Measurements from ENCODE around the gene RHCE. TPM values are rescaled to one million over a fixed set of nuclear protein-coding genes. Genes with fewer than 3 reads are reported as not detected.
"Not testable (repeated sequence)": the region's sequence is repeated elsewhere in the genome, so short reads cannot be mapped to it uniquely, and the experiment has no call there.

Gene RHCE
- total and polyA plus RNA-seq, 2 donors (not counting 1 experiment from before 2014, with no cell fraction given) = 0.50 to 1.2 TPM

DNA sequence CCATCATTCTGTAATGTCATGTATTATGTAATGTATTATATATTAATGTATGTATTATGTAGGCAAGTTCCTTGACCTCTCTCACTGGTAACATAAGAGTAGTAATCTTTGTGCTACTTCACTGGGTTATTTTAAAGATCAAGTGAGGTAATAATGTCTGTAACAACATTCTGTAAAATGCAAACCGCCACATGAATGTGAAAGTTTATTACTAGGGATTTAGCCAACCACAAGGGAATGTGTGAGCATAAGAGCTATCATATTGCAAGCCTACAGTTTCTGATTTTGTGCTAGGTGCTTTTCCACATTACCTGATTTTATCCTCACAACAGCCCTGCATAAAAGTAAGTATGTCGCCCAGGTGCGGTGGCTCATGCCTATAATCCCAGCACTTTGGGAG lies 96.2 kb downstream of the RHCE start:
- H4K20me1 ChIP-seq (ENCODE audit: control insufficient read depth, extremely low read depth, insufficient read depth, low read length); H3K27ac ChIP-seq (ENCODE audit: insufficient read depth, low read length); H3K9ac ChIP-seq (ENCODE audit: insufficient read depth, low read length); H2AFZ ChIP-seq (ENCODE audit: low read length); H3K9me3 ChIP-seq (ENCODE audit: control insufficient read depth, insufficient read depth, low read depth, low read length); H3K4me3 ChIP-seq (replicated peaks in 1 of 4; ENCODE audit: control extremely low read depth in 1 of 4, insufficient read depth in 1 of 4, low read depth in 3 of 4, low read length in 4 of 4); H3K79me2 ChIP-seq (ENCODE audit: control insufficient read depth, insufficient read depth, low read length); H3K36me3 ChIP-seq (ENCODE audit: control insufficient read depth, insufficient read depth, low read length); H3K27me3 ChIP-seq (ENCODE audit: control insufficient read depth, insufficient read depth, low read length); H3K4me2 ChIP-seq (ENCODE audit: extremely low read depth, insufficient read depth, low read length); H3K4me1 ChIP-seq (ENCODE audit: control insufficient read depth, extremely low read depth, insufficient read depth, low read length); DNase-seq (ENCODE audit: low read depth in 2 of 2): not testable (repeated sequence)

DNA sequence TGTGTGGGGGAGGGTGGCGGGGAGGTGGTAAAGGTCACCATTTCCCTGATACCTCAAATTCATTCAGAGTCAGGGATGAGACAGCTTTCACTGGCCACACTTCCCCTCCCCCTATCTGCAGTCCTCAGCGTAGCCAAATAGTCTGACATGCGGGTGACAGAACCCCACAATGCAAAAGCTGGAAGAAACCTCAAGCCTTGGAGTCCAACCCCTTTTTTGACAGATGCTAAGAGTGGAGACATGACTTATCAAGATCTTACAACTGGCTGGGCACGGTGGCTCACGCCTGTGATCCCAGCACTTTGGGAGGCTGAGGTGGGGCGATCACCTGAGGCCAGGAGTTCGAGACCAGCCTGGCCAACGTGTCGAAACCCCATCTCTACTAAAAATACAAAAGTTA lies 98.5 kb downstream of the RHCE start:
- H3K36me3 ChIP-seq (ENCODE audit: control insufficient read depth, insufficient read depth, low read length); H3K27ac ChIP-seq (ENCODE audit: insufficient read depth, low read length); H4K20me1 ChIP-seq (ENCODE audit: control insufficient read depth, extremely low read depth, insufficient read depth, low read length); H2AFZ ChIP-seq (ENCODE audit: low read length); H3K9me3 ChIP-seq (ENCODE audit: control insufficient read depth, insufficient read depth, low read depth, low read length); H3K79me2 ChIP-seq (ENCODE audit: control insufficient read depth, insufficient read depth, low read length); DNase-seq (ENCODE audit: low read depth in 2 of 2); H3K4me3 ChIP-seq (replicated peaks in 1 of 4; ENCODE audit: control extremely low read depth in 1 of 4, insufficient read depth in 1 of 4, low read depth in 3 of 4, low read length in 4 of 4); H3K27me3 ChIP-seq (ENCODE audit: control insufficient read depth, insufficient read depth, low read length); H3K4me2 ChIP-seq (ENCODE audit: extremely low read depth, insufficient read depth, low read length); H3K9ac ChIP-seq (ENCODE audit: insufficient read depth, low read length); H3K4me1 ChIP-seq (ENCODE audit: control insufficient read depth, extremely low read depth, insufficient read depth, low read length): not testable (repeated sequence)

DNA sequence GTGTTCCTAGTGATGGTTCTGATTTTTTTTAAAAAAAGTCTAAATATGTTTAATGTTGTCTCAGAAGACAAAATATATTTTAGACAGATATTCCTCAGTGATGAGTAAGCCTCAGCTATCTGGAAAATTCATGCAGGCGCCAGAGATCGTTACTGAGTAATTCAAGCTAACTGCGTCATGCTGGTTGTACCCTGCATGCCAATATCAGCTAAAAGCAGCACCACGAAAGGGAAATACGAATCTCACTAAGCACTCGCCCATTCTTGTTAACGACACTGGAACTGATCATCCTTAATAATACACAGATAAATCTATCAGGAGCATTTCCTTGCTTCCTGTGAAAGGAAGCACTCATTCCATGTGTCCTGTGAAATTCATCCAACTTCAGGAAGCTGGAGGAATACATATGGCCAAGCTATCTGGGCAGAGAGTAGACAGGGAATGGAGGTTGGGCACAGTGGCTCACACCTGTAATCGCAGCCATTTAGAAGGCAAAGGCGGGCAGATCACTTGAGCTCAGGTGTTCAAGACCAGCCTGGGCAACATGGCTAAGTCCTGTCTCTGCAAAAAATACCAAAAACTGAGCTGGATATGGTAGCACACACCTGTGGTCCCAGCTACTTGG lies 100.2 kb downstream of the RHCE start:
- peak; percentile 83 to 95 for DNase-seq (ENCODE audit: low read depth in 2 of 2)
- not testable (repeated sequence) for H3K9ac ChIP-seq (ENCODE audit: insufficient read depth, low read length); H3K4me3 ChIP-seq (replicated peaks in 1 of 4; ENCODE audit: control extremely low read depth in 1 of 4, insufficient read depth in 1 of 4, low read depth in 3 of 4, low read length in 4 of 4)

DNA sequence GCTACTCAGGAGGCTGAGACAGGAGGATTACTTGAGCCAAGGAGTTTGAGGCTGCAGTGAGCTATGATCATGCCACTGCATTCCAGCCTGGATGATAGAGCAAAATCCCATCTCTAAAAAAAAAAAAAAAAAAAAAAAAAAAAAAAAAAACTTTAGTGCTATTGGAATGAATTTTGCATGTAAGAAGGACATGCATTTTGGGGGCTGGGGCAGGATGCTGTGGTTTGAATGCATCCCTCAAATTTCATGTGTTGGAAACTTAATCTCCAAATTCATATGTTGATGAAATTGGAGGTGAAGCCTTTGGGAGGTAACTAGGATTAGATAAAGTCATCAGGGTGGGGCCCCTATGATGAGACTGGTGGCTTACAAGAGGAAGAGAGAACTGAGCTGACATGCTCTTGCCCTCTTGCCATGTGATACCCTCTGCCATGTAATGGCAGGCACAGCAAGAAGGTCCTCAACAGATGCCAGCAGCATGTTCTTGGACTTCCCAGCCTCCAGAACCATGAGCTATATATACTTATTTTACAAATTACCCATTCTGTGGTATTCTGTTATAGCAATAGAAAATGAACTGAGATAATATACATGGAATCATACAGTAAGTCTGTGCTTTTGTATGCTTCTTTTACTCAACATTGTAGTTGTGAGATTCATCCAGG lies 107.7 kb downstream of the RHCE start:
- H3K27ac ChIP-seq (ENCODE audit: insufficient read depth, low read length); H3K4me1 ChIP-seq (ENCODE audit: control insufficient read depth, extremely low read depth, insufficient read depth, low read length); H4K20me1 ChIP-seq (ENCODE audit: control insufficient read depth, extremely low read depth, insufficient read depth, low read length); H2AFZ ChIP-seq (ENCODE audit: low read length); H3K36me3 ChIP-seq (ENCODE audit: control insufficient read depth, insufficient read depth, low read length); DNase-seq (ENCODE audit: low read depth in 2 of 2); H3K27me3 ChIP-seq (ENCODE audit: control insufficient read depth, insufficient read depth, low read length); H3K79me2 ChIP-seq (ENCODE audit: control insufficient read depth, insufficient read depth, low read length); H3K9me3 ChIP-seq (ENCODE audit: control insufficient read depth, insufficient read depth, low read depth, low read length); H3K4me2 ChIP-seq (ENCODE audit: extremely low read depth, insufficient read depth, low read length); H3K9ac ChIP-seq (ENCODE audit: insufficient read depth, low read length); H3K4me3 ChIP-seq (replicated peaks in 1 of 4; ENCODE audit: control extremely low read depth in 1 of 4, insufficient read depth in 1 of 4, low read depth in 3 of 4, low read length in 4 of 4): not testable (repeated sequence)

More for the DNA sequence above, 100.2 kb downstream of the RHCE start:
- not testable (repeated sequence) for H3K27me3 ChIP-seq (ENCODE audit: control insufficient read depth, insufficient read depth, low read length); H4K20me1 ChIP-seq (ENCODE audit: control insufficient read depth, extremely low read depth, insufficient read depth, low read length); H3K9me3 ChIP-seq (ENCODE audit: control insufficient read depth, insufficient read depth, low read depth, low read length); H3K4me1 ChIP-seq (ENCODE audit: control insufficient read depth, extremely low read depth, insufficient read depth, low read length); H3K79me2 ChIP-seq (ENCODE audit: control insufficient read depth, insufficient read depth, low read length); H2AFZ ChIP-seq (ENCODE audit: low read length); H3K36me3 ChIP-seq (ENCODE audit: control insufficient read depth, insufficient read depth, low read length)
- Histone ChIP-seq H3K27ac (ENCODE audit: insufficient read depth, low read length) (peak overlapping the region; percentile 67), H3K4me2 (ENCODE audit: extremely low read depth, insufficient read depth, low read length) (peak overlapping the region; percentile 13)

Other genes starting within 250 kb of the RHCE start
- 42.4 and 55.0 TPM in 2 replicates for gene SYF2, start 188.3 kb downstream of the RHCE start, total RNA-seq
- 36.2 and 41.6 TPM in 2 replicates for gene SYF2, start 188.3 kb downstream of the RHCE start, polyA plus RNA-seq
- gene RSRP1, start 173.4 kb downstream of the RHCE start, total RNA-seq = 123 and 128 TPM in 2 replicates
- gene RSRP1, start 173.4 kb downstream of the RHCE start, polyA plus RNA-seq = 21.2 and 37.9 TPM in 2 replicates
- not detected in 2 replicates for gene RHD, start 148.3 kb downstream of the RHCE start, total RNA-seq
- not detected in 2 replicates for gene RHD, start 148.3 kb downstream of the RHCE start, polyA plus RNA-seq
- 117 and 141 TPM in 2 replicates for gene TMEM50A, start 82.5 kb downstream of the RHCE start, total RNA-seq
- gene TMEM50A, start 82.5 kb downstream of the RHCE start, polyA plus RNA-seq = 118 and 186 TPM in 2 replicates
- gene MACO1, start 10.1 kb upstream of the RHCE start, total RNA-seq = 16.9 and 17.5 TPM in 2 replicates
- 12.4 and 14.2 TPM in 2 replicates for gene MACO1, start 10.1 kb upstream of the RHCE start, polyA plus RNA-seq
- 6.9 and 7.3 TPM in 2 replicates for gene LDLRAP1, start 122.8 kb upstream of the RHCE start, total RNA-seq
- gene LDLRAP1, start 122.8 kb upstream of the RHCE start, polyA plus RNA-seq = 12.5 and 21.0 TPM in 2 replicates
- gene MAN1C1, start 196.0 kb upstream of the RHCE start, total RNA-seq = 14.6 and 17.7 TPM in 2 replicates
- 10.4 and 51.4 TPM in 2 replicates for gene MAN1C1, start 196.0 kb upstream of the RHCE start, polyA plus RNA-seq